HepG2 (cell line): ENCODE results near the gene TMEM63B. TPM values are rescaled to one million over a fixed set of nuclear protein-coding genes. Genes with fewer than 3 reads are reported as not detected.

Source experiments
- FIP1L1 ChIP-seq: fragments of 200-400 bp; formaldehyde crosslinking; IDR thresholded peaks from 2 replicates; pipeline ENCODE4 v1.6.1; 2018; ENCODE audit warnings: low read depth, mild to moderate bottlenecking, low read length, moderate library complexity, borderline replicate concordance; ENCODE audit not compliant: insufficient read depth
- MEIS1 ChIP-seq: sonication (generic); formaldehyde crosslinking; IDR thresholded peaks from 2 replicates; pipeline ENCODE4 v1.9.0; 2021; ENCODE audit warnings: mild to moderate bottlenecking, missing genetic modification reagents, moderate library complexity, borderline replicate concordance
- NFKB2 ChIP-seq: sonication (generic); formaldehyde crosslinking; IDR thresholded peaks from 2 replicates; pipeline ENCODE4 v1.4.0; 2020; ENCODE audit warnings: missing genetic modification reagents, borderline replicate concordance
- NR2F1 ChIP-seq, 2 experiments: fragments of 450-650 bp in 1 of 2; formaldehyde crosslinking in 1 of 2; IDR thresholded peaks; 2 replicates each; pipeline versions ENCODE4 v1.5.0 to v1.6.1; 2016 to 2020; ENCODE audit warnings: mild to moderate bottlenecking in 1 of 2, missing compliant biosample characterization in 1 of 2, missing genetic modification reagents in 1 of 2, moderate library complexity in 1 of 2
- SATB2 ChIP-seq: sonication (generic); formaldehyde crosslinking; IDR thresholded peaks from 2 replicates; pipeline ENCODE4 v1.5.0; 2020; ENCODE audit warnings: missing genetic modification reagents
- ZMYM4 ChIP-seq: sonication (generic); formaldehyde crosslinking; IDR thresholded peaks from 2 replicates; pipeline ENCODE4 v1.8.1; 2023; ENCODE audit warnings: mild to moderate bottlenecking, missing genetic modification reagents
- ZNF574 ChIP-seq: sonication (generic); formaldehyde crosslinking; IDR thresholded peaks from 2 replicates; pipeline ENCODE4 v1.4.0; 2020; ENCODE audit warnings: missing genetic modification reagents
- ZNF737 ChIP-seq: sonication (generic); formaldehyde crosslinking; IDR thresholded peaks from 2 replicates; pipeline ENCODE4 v1.5.0; 2020; ENCODE audit warnings: missing genetic modification reagents, mild to moderate bottlenecking, borderline replicate concordance
- polyA plus RNA-seq, 8 experiments: library from polyadenylated mRNA; depleted of rRNA in 3 of 8; stranded (reverse) in 7 of 8; unstranded in 1 of 8; fragments of >200 nt; fragmentation: Illumina TruSeq in 4 of 8; extraction: Trizol in 4 of 8; gene quantifications; 2 replicates each; pipeline versions ENCODE4 v1.2.1 to v1.2.3, GENCODE V29; 2011 to 2016; ENCODE audit warnings: low read depth in 4 of 8, missing spikeins in 1 of 8, mixed read lengths in 1 of 8; ENCODE audit not compliant: insufficient read depth in 1 of 8
- total RNA-seq, 5 experiments: library from RNA; depleted of rRNA; stranded (reverse); fragments of >200 nt; fragmentation: Illumina TruSeq; extraction: Trizol; gene quantifications; 2 replicates each; pipeline ENCODE4 v1.2.3, GENCODE V29; 2016; ENCODE audit warnings: low read depth in 1 of 5
- TF ChIP-seq, protein P1 (sequence below): sonication (generic); formaldehyde crosslinking; IDR thresholded peaks from 2 replicates; pipeline ENCODE4 v1.5.1; 2020; ENCODE audit warnings: missing genetic modification reagents, mild to moderate bottlenecking, borderline replicate concordance

TMEM63B gene
- total and polyA plus RNA-seq, 2 of the 13 experiments (the other 11 are each of a cell fraction or from before 2014, with no cell fraction given), result 27.4 to 75.8 TPM

DNA sequence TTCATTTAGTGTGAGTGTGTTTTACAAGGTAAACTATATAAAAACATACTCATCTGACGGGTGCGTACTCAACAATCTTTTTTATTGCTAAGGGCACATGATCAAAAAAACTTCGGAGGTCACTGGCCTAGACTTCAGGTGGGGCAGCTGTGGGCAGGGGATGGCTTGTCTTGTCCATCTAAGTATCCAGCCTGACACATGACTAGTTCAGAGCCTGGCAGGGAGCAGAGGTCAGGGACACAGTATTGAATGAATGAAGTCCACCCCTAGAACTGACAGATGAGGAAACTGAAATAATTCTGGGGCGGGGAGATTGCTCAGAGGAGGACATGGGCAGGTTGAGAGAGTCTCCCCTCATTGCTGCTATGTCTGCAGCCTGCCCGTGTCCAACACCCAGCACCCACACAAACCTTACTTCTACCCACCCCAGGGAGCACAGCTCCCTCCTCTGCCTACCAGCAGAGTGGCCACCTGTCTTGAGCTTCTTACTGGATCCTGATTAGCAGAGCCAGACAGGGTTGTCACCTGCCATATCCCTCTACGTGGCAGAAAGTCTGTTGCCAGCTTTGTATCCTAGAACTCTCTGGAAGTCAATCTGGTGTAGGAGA, 49.0 kb upstream of the TMEM63B start (continued):
- TF ChIP-seq ZMYM4 (peak; percentile 59; the same call in 1 of the 2 replicates), ZNF737 (CRISPR knock-in tag) (no peak), NFKB2 (CRISPR knock-in tag) (no peak), MEIS1 (CRISPR knock-in tag) (peak; percentile 89), FIP1L1 (no peak), NR2F1 (CRISPR knock-in tag; IDR thresholded peaks at IDR 0.05) (peak; percentile 56 to 89; a peak in 3 of 4 replicates), SATB2 (CRISPR knock-in tag) (no peak), ZNF574 (peak; percentile 40; the same call in 1 of the 2 replicates)
- TF ChIP-seq, protein P1, sequence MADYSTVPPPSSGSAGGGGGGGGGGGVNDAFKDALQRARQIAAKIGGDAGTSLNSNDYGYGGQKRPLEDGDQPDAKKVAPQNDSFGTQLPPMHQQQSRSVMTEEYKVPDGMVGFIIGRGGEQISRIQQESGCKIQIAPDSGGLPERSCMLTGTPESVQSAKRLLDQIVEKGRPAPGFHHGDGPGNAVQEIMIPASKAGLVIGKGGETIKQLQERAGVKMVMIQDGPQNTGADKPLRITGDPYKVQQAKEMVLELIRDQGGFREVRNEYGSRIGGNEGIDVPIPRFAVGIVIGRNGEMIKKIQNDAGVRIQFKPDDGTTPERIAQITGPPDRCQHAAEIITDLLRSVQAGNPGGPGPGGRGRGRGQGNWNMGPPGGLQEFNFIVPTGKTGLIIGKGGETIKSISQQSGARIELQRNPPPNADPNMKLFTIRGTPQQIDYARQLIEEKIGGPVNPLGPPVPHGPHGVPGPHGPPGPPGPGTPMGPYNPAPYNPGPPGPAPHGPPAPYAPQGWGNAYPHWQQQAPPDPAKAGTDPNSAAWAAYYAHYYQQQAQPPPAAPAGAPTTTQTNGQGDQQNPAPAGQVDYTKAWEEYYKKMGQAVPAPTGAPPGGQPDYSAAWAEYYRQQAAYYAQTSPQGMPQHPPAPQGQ (CRISPR knock-in tag), result no peak
